DOHH2 (cell line): ENCODE measurements around the gene MMS22L.

Experiments
- EZH2phosphoT487 ChIP-seq: fragments of 200-600 bp; sonication (generic); IDR thresholded peaks from 2 replicates; pipeline ENCODE4 v1.6.1; 2017; ENCODE audit warnings: borderline replicate concordance, mild to moderate bottlenecking, antibody characterized with exemption, low read length, moderate library complexity, mixed read lengths
- TF ChIP-seq, protein P1 (sequence below): fragments of 200-600 bp; sonication (generic); IDR thresholded peaks from one replicate; pipeline ENCODE4 v1.5.1; 2014; ENCODE audit warnings: antibody characterized with exemption, mild to moderate bottlenecking, low read depth, low read length; ENCODE audit not compliant: poor library complexity, severe bottlenecking

DNA sequence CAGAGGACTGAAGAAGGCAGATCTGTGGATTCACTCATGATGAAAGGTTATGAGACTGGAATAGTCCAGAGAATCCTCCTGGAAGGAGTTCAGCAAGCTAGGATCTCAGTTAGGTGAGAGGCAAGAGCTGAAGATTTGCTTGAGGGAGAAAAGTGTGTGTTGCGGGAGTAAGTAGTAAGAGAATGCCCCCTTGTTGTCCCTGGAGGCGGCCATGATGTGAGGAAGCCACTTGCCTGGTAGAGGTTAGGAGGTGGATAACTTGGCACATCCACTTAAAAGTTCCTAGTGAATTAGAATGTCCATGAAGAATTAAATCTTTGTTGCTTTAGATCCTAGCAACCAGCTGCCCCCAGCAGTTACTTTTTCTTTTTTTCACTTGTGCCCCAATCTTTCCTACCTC lies 162.5 kb downstream of the MMS22L start:
- TF ChIP-seq, protein P1, sequence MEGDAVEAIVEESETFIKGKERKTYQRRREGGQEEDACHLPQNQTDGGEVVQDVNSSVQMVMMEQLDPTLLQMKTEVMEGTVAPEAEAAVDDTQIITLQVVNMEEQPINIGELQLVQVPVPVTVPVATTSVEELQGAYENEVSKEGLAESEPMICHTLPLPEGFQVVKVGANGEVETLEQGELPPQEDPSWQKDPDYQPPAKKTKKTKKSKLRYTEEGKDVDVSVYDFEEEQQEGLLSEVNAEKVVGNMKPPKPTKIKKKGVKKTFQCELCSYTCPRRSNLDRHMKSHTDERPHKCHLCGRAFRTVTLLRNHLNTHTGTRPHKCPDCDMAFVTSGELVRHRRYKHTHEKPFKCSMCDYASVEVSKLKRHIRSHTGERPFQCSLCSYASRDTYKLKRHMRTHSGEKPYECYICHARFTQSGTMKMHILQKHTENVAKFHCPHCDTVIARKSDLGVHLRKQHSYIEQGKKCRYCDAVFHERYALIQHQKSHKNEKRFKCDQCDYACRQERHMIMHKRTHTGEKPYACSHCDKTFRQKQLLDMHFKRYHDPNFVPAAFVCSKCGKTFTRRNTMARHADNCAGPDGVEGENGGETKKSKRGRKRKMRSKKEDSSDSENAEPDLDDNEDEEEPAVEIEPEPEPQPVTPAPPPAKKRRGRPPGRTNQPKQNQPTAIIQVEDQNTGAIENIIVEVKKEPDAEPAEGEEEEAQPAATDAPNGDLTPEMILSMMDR = no peak
- no peak for TF ChIP-seq EZH2phosphoT487
